CD4-positive, alpha-beta T cell treated with Interleukin-15 for 1 hour (primary cell): ENCODE data around the gene RABL6.
"Not testable (repeated sequence)": the region's sequence is repeated elsewhere in the genome, so short reads cannot be mapped to it uniquely, and the experiment has no call there.

Experiments
- DNase-seq: peaks from one replicate; pipeline ENCODE4 v3.0.0-alpha.2; 2020

The RABL6 gene

DNA sequence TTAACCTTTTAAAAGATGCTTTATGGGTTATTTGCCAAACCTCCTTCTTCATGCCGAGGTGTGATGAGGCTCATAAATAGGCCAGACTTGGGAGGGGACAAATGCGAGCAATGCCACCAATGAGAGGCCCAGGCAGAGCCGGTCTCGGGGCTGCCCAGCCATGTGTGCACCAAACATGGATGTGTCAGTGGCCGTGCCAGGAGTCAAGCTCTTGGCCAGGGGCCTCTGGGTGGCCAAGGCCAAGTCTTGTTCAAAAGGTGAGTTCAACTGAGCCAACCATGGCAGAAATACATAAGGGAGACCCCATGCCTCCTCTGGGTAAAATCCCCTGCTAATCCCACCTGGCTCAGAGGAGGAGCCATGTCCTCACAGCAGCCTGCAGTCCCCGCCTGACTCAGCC, 32.6 kb upstream of the RABL6 start:
- DNase-seq = no peak

DNA sequence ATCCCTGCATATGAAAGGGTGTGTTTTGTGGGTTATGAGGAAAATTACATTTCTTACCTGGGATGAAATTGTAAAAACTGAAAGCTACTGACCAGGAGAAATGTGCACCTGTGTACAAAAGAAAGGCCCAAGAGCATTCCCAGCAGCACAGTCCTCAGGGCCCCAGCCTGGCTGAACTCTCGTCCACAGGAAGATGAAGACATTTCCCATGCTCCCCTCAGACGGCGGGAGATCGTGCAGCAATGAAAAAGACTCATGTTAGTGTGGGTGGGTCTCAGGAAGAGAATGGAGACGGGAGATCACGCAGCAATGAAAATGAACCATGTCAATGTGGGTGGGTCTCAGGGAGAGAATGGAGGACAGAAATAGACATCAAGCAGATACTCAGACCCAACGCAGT, 30.8 kb upstream of the RABL6 start:
- DNase-seq = no peak

DNA sequence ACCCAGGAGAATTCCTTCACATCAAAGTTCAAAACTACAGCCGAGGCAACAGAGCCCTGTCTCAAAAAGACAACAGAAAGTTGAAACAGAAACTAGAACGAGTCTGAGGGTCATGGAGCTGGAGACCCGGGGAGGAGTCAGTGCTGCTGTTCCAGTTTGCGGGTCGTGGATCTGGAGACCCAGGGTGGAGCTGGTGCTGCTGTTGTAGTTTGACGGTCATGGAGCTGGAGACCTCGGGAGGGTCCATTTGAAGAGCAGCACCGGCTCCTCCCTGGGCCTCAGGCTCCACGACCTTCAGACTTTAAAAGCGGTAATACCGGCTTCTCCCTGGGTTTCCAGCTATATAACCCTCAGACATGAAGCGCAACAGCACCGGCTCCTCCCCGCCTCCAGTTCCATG, 30.4 kb upstream of the RABL6 start:
- DNase-seq = no peak

DNA sequence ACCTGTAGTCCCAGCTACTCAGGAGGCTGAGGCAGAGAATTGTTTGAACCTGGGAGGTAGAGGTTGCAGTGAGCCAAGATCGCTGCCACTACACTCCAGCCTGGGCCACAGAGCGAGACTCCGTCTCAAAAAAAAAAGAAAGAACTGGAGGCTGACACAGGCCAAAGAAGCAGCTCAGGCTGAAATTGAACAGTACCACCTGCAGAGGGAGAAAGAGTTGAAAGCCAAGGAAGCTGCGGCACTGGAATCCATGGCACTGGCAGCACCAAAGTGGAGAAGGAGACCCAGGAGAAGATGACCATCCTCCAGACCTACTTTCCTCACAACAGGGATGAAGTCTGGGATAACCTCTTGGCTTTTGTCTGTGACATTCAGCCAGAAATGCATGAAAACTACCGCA, 27.9 kb upstream of the RABL6 start:
- no peak for DNase-seq

DNA sequence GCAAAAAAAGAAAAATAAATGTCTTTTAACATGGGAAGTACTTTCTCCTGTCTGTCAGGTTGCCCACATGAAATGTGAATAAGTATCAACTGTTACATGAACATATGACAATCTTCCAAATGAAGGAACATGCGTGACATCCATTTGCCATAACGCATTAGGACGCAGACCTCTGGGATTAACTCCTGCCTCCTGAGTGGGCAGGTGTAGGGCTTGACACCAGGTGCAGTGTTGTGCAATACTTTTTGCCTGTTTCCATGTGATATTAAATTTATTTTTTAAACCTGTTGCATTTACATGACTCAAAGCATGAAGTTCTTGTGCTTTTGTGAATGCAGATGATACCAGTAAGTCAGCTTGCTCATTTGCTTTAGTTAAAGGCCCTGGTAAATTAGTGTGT, 25.3 kb upstream of the RABL6 start:
- no peak for DNase-seq

DNA sequence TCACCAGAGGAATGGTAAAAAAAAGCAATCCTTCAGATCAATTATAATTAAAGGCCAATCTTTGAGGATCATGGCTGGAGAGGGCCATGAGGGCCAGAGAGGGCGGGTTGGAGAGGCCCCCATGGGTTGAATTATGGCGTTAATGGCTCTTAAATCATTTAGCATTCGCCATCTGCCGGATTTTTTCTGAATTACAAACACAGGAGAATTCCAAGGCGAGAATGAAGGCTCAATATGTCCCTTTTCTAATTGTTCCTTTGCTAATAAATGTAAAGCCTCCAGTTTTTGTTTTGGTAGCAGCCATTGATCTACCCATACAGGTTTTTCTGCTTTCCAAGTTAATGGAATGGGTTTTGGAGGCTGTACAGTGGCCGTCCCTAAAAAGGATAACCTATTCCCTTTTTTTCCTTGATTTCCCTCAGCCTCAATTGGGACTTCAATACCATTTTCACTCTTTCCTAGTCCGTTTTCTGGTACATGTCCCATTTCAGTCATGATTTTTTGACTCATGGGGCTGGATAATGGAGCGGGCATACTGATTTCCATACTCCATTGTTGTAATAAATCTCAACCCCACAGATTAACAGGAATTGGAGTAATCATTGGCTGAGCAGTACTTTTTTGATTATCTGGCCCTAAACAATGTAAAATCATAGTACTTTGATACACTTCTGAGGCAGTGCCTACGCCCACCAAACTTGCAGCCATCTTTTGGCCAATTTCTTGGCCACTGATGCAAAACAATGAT, 23.3 kb upstream of the RABL6 start:
- DNase-seq = no peak

DNA sequence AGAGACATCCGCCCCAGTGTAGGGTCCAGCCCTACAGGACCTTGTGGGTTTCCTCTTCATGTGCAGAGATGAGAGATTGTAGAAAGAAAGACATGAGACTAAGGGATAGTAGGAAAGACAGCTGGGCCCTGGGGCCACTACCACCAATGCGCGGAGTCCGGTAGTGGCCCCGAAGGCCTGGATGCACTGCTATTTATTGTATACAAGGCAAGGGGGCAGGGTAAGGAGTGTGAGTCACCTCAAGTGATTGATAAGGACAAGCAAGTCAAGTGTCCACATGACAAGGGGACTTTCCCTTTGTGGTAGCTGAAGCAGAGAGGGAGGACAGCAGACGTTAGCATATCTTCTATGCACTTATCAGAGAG, 22.8 kb upstream of the RABL6 start:
- DNase-seq = no peak

DNA sequence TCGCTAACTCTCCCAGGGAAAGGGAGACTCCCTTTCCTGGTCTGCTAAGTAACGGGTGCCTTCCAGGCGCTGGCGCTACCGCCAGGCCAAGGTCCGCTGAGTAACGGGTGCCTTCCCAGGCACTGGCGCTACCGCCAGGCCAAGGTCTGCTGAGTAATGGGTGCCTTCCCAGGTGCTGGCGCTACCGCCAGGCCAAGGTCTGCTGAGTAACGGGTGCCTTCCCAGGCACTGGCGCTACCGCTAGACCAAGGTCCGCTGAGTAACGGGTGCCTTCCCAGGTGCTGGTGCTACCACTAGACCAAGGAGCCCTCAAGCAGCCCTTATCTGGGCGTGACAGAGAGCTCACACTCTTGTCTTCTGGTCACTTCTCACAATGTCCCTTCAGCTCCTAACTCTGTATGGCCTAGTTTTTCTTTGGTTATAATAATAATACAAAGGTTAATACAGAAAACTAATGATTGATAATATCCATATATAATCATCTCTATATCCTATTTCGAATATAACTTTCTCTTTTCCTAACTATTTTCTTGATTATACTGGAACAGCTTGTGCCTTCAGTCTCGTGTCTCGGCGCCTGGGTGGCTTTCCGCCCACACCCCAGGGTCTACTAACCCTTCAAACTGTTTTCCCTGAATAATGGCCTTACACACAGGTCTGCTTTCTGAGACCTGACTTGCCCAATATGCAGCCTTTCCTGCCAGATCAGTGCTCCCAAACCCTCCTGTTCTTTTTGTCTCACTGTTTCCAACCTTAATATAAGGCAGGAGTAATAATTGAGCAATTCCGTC, 22.0 kb upstream of the RABL6 start:
- not testable (repeated sequence) for DNase-seq

DNA sequence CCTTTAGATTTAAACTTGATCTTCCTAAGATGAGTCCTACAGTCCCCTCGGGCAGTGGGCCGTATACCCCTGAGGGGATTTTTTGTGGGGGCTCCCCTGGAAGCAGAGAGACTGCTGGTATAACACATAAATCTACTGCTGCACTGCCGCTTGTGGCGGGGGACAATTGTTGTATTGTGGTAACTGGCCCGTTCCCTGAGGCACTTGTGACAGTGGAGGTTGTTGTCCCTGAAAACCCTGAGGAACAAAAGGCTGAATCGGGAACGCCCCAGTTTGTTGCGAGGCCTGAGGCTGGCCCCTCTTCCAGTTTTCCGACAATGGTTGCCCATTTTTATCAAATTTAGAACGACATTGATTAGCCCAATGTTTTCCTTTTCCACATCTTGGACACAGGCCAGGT, 21.3 kb upstream of the RABL6 start:
- no peak for DNase-seq

DNA sequence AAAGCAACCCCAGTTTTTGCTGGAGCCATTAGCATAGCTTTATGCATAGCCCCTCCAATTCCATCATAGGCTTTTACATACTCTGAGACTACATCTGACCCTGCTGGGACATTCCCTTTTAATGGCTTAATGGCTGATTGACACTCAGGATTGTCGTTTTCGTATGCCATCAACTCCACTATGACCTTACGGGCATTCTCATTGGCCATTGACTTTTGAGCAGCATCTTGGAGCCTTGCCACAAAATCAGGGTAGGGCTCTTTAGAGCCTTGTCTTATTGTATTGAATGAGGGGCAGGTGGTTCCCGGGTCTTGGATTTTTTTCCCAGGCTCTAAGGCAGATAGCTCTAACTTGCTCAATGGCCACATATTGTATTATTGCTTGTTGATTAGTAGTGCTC, 20.8 kb upstream of the RABL6 start:
- DNase-seq = not testable (repeated sequence)

DNA sequence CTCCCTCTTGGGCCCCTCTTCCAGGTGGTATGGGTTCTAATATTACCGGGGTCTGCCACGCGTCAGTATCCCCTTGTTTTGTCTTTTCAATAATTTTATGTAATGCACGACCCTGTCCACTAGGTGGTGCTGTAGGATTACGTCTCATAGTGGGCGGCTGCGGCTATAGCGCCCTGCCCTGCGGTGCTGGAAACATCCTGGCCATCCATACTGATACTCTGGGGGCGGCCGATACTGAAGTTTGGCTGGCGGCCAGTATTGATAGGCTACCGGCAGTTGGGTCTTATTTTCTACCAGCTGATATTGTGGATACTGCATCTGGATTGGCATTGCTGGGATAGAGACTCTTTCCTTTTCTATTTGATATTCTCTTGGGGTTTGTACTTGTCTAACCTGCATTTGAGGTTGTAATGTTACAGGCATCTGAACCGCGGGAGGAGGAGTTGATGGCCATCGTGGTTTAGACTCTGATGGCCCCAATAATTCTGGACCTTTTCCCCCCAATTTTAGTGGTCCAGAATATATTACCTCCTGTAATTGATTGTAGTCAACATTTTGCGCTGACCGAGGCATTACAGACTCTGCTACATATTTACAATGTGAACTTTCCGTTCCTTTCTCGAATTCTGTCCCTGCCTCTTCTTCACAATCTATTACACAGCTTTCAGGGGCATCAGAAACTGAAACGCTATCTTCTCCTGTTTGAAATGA, 19.9 kb upstream of the RABL6 start:
- peak; percentile 66 for DNase-seq

DNA sequence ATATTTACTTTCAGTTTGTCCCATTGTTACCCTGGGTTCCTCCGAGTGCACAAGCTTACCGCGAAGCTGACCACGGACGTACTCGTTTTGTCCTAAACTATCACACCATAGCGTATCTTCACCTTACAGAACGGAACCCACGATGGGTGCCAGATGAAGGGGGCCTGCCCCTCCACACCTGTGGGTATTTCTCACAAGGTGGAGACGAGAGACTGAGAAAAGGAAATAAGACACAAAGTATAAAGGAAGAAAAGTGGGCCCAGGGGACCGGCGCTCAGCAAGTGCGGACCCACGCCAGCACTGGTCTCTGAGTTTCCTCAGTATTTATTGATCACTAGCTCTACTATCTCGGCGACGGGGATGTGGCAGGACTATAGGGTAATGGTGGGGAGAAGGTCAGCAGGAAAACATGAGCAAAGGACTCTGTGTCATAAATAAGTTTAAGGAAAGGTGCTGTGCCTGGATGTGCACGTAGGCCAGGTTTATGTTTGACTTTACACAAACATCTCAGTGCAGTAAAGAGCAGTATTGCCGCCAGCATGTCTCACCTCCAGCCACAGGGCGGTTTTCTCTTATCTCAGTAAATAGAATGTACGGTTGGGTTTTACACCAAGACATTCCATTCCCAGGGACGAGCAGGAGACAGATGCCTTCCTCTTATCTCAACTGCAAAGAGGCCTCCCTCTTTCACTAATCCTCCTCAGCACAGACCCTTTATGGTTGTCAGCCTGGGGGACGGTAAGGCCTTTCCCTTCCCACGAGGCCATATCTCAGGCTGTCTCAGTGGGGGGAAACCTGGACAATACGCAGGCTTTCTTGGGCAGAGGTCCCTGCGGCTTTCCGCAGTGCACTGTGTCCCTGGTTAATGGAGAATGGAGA, 18.9 kb upstream of the RABL6 start:
- DNase-seq = not testable (repeated sequence)

DNA sequence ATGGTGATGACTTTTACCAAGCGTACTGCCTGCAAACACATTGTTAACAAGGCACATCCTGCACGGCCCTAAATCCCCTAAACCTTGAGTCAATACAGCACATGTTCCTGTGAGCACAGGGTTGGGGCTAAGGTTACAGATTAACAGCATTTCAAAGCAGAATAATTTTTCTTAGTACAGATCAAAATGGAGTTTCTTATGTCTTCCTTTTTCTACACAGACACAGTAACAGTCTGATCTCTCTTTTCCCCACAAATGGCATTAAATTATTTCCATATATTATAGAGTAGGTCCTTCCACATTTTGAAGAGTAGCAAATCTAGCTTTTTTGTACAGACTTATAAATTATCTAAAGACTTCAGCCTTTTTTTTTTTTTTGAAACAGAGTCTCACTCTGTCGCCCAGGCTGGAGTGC, 18.2 kb upstream of the RABL6 start:
- DNase-seq = no peak

DNA sequence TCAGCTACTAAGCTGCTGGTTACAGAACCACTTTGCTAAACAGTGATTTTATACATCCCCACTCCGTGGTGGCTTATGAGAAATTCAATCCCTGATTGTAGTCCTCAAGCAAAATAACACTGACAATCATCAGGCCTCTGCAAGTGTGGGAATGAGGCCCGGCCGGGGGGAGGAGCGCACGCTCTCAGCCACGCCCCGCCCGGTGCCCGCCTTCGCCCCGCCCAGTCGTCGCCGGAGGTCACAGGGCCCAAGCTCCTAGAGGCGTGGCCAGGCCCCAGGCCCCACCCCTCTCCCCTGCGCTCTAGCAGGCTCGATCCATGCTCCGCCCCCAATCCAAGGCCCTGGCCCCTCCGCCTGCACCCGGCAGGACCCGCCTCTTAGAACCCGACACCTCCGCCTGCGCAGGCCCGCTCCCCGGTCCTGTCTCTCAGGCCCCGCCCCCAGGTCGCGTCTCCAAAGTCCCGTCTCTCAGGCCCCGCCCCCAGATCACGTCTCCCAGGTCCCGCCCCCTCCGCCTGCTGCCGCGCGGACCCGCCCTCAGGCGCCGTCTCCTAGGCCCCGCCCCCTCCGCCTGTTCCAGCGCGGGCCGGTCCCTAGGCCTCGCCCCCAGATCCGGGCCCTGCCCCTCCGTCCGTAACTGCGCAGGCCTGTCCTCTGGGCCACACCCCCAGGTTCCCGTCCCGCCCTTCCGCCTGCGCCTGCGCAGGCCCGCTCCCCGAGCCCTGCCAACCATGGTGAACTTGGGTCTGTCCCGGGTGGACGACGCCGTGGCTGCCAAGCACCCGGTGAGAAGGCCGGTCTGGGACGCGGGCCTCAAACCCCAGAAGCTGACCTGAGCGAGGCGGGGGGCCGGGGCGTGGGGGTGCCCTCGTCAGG, 16.9 kb upstream of the RABL6 start, which contains the start of gene TMEM141:
Gene TMEM141, plus strand, starts transcription at position 705 of the 876 bp plus-strand sequence. Its CDS starts 27 bp downstream, at position 732.
- peak; percentile 100 for DNase-seq

DNA sequence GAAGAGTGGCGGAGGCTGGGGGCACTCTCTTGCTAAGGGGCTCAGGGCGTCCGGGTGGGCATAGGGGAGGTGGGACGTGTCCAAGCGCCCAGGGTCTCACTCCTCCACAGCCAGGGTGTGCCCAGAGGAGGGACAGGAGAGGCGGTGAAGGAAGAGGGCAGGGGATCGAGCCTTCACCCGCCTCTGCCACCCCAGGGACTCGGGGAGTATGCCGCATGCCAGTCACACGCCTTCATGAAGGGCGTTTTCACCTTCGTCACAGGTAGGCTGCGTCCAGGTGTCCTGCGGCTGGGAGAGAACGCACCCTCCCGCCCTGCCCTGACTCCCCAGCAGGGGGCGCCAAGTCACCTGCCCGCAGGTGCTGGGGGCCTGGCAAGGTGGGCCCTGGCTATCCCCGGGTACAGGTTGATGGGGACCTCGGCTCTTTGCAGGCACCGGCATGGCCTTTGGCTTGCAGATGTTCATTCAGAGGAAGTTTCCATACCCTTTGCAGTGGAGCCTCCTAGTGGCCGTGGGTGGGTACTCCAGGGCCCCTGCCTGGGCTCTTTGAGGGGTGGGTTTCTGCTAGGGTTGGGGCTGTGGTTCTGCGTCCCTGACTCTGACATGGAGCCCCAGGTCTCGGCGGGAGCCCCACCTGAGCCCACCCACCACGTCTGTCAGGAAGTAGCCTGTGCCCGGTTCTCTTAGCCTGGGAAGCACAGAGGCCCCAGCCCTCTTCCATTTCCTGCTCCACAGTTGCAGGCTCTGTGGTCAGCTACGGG, 16.1 kb upstream of the RABL6 start:
- peak; percentile 76 for DNase-seq

DNA sequence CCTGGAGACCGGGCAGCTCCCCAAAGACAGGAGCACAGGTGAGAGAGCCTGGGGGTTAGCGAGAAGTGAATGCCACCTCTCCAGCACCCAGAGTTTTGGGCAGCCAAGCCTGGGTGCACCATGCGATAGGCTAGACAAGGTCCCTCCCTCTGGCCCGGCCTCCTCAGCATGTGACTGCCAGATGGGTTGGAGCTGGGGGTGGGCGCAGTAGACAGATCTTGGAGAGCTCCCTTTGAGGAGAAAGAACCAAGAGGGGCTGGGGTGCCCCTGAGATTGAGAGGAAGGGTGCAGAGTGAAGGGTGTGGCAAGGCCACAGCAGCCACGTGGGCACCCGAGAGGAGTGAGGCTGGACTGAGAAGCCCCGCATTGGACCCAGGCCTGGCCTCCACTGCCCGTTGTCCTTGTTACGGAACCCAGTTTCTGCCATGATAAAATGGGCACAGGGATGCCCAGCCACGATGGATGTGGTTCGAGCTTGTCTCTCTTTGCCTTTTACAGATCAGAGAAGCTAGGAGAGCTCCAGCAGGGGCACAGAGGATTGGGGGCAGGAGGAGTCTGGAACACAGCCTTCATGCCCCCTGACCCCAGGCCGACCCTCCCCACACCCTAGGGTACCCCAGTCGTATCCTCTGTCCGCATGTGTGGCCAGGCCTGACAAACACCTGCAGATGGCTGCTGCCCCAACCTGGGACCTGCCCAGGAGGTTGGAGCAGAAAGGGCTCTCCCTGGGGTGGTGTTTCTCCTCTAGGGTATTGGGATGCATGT, 15.2 kb upstream of the RABL6 start:
- DNase-seq = no peak

DNA sequence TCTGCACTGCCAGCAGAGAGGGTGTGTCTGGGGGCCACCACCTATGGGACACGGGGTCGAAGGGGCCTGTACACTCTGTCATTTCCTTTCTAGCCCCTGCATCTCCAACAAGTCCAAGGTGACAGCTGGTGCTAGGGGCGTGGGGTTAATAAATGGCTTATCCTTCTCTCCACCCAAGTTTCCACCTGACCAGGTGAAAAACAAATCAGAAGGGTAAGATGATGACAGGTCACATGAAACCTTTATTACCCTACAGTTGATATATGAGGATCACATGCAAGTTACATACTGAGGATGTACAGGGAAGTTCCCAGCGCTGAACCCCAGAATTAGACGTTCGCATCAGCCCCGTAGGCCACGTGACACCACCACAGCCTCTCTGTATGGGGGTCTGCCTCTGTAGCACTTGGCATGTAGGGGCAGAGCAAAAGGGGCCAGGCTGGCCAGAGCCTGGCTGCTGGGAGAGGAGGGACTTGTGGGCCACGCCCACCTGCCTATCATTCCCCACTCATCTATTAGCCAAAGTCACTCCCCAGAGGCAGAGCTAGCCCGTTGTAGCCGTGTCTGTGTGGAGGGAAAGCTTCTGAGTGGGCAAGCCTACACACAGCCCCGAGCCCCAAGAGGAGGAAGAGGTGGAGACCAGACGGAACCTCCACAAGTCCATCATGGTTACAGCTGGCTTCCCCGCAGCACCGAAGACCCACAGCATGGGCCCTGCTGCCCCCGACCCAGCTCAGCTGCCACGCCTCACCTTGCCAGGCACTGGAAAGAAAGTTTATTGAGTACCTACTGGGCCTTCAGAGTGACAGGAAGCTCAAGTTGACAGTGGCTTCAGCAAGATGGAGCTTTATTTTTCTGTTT, 14.4 kb upstream of the RABL6 start:
- DNase-seq = no peak

DNA sequence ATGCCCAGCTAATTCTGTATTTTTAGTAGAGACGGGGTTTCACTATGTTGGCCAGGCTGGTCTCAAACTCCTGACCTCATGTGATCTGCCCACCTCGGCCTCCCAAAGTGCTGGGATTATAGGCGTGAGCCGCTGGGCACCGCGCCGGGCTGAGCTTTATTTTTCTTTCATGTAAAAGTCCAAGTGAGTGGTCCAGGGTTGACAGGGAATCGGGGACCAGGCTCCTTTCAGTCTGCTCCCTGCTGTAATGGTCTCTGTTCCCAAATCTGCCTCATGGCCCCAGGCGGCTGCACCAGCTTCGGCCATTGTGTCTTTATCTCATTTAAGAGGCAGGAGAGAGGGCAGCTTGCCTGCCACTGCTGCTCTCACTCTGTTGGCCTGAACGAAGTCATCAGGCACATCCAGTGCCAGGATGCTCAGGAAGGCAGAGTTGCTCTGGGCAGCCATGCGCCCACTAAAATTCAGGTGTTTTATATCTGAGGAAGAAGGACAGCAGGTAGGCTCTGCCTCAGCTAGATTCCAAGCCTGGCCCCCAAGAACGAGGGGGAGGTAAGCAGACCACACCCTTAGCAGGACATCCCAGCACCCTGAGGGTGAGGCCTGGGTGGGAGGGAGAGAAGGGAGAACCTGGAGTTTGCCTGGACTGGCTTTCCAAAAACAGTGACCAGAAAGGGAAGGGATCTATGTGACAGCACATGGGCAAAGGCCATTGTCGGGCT, 13.3 kb upstream of the RABL6 start:
- no peak for DNase-seq

DNA sequence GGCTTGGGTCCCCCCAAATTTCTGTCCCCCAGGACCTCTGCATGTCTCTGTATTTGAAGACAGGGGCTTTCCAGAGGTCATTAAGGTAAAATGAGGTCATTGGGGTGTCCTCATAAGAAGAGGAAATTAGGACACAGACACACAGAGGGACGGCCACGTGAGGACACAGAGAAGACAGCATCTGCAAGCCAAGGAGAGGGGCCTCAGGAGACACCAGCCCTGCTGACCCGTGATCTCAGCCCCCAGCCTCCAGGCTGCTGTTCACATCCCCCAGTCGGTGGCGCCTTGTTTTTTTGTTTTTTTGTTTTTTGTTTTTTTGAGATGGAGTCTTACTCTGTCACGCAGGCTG, 12.8 kb upstream of the RABL6 start:
- DNase-seq = no peak
